Right renal cortex interstitium (tissue), 3 donors: ENCODE data around the gene DNMBP. TPM values are rescaled to one million over a fixed set of nuclear protein-coding genes. Genes with fewer than 3 reads are reported as not detected.
"Not testable (repeated sequence)": the region's sequence is repeated elsewhere in the genome, so short reads cannot be mapped to it uniquely, and the experiment has no call there.

ENCODE experiments used
- DNase-seq, 3 donors: peaks; one replicate each; pipeline ENCODE4 v3.0.0-alpha.2; 2013; ENCODE audit warnings: low read depth in 3 of 3, low spot score in 2 of 3
- polyA plus RNA-seq, 3 donors: library from polyadenylated mRNA; unstranded; fragments of 120-200 nt; gene quantifications; one replicate each; pipeline ENCODE4 v1.2.1, GENCODE V29; 2013; ENCODE audit not compliant: insufficient read length in 3 of 3

Gene DNMBP
- polyA plus RNA-seq, 3 donors: 35.5 to 36.2 (median 35.9) TPM

- DNase-seq: no peak
Observed at GRCh38 chr10:99872367-99873162, 137.2 kb downstream of the DNMBP start.

DNA sequence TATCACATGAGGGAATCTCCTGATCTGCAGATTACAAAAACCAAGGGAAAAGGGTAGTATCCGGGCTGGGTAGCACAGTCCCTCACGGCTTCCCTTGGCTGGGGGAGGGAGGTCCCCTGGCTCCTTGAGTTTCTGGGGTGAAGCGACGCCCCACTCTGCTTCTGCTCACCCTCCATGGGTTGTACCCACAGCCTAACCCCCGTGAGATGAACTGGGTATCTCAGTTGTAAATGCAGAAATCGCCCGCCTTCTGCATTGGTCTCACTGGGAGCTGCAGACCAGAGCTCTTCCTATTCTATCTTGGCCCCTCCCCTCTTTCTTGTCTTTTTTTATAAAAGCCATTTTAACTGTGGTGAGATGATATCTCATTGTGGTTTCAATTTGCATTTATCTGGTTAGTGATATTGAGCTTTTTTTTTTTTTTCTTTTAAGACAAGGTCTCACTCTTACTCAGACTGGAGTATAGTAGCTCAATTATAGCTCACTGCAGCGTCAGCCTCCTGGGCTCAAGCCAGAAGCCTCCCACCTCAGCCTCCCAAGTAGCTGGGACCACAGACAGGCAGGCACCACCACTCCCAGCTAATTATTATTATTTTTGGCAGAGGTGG is 139.5 kb downstream of the DNMBP start:
- no peak for DNase-seq

GRCh38 chr10:99869581-99870122 is 140.1 kb downstream of the DNMBP start:
- no peak for DNase-seq

GRCh38 chr10:99867250-99867649 is 142.5 kb downstream of the DNMBP start:
- not testable (repeated sequence) for DNase-seq

- DNase-seq: not testable (repeated sequence)
Observed at GRCh38 chr10:99863535-99864240, 146.1 kb downstream of the DNMBP start.

DNA sequence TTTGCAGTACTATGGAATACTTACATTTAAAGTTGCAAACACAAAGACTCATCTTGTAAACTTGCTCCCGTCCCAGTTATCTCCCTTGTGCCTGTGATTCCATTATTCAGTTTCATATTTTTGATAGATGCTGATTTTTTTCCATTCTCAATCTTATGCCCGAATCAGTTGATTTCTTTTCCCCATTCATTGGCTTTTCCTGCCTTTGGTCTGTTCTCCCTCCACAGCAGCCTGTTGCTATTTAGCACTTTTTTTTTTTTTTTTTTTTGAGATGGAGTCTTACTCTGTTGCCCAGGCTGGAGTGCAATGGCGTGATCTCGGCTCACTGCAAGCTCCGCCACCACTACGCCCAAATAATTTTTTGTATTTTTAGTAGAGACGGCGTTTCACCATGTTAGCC is 149.3 kb downstream of the DNMBP start:
- DNase-seq: no peak

DNA sequence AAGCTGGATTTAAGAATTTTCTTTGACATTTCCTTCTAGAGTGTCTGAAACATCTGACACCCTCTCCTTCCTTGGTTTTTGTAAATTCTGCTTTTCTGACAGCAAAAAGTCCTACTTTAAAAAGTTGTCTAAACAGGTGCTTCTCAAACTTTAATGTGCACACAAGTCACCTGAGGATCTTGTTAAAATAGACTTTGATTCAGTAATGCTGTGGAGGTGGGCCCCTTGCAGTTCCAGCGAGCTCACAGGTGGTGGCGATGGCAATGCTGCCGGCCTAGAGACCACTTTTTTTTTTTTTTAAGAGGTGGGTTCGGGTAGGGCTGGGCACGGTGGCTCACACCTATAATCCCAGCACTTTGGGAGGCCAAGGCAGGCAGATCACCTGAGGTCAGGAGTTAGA is 150.2 kb downstream of the DNMBP start:
- DNase-seq: no peak

DNA sequence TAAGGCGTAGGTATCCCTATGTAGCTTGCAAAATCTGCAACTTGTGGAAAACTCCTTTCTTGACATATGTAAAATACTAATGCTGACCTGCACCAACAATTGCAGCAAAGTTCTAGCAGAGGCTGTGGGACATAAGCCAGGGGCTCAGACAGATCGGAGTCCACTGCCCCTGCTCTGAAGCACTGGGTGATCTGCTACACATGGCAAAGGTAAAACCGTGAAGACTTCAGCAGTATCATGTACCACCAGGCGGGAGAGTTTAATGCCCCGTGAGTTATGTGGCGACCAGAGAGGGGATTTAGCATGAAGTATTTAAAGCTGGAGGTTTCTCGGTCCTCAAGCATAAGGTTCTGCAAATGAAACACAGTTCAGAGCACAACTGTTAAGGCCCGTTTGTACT is 150.9 kb downstream of the DNMBP start:
- DNase-seq: no peak

DNA sequence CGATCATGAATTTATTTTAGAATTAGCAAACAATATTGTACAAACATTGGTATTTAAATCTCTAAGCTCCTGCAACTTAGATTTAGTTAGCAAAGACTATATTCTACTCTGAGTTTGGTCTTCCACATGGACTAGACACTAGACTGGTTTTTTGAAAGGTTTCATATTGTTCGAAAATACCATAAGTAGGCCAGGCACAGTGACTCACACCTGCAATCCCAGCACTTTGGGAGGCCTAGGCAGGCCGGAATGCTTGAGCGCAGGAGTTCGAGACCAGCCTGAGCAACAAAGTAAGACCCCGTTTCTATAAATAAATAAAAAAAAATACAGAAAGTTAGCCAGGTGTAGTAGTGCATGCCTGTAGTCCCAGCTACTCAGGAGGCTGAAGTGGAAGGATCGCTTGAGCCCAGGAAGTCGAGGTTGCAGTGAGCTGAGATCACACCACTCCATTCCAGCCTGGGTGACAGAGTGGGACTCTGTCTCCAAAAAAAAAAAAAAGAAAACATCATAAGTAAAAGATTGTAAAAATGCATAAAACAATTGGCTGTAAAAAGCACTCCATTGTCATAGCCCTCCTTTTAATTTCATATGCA is 154.2 kb downstream of the DNMBP start:
- no peak for DNase-seq

DNA sequence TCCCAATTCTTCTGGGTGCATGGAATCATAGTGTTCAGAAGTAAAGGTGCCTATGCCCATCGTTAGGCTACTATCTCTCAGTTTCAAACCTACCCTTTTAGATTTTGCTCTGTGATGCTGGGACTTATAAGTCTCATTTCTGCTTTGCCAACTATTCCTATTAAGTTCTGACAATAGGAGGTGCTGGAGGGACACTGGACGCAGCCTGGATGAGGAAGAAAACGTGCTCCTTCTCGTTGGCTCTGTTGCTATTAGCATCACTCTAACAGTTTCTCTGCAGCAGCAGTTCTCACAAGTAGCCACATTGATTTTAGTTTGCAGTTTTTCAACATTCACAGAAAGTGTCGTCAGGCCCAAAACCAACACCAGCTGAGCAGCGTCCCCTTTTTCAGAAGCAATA is 154.9 kb downstream of the DNMBP start:
- DNase-seq: no peak

- no peak for DNase-seq
Observed at GRCh38 chr10:99853655-99854054, 156.1 kb downstream of the DNMBP start.

GRCh38 chr10:99852481-99853213 is 157.1 kb downstream of the DNMBP start:
- no peak for DNase-seq

- no peak for DNase-seq
Observed at GRCh38 chr10:99851825-99852224, 157.9 kb downstream of the DNMBP start.

- no peak for DNase-seq
Observed at GRCh38 chr10:99850767-99851340, 158.9 kb downstream of the DNMBP start.

DNA sequence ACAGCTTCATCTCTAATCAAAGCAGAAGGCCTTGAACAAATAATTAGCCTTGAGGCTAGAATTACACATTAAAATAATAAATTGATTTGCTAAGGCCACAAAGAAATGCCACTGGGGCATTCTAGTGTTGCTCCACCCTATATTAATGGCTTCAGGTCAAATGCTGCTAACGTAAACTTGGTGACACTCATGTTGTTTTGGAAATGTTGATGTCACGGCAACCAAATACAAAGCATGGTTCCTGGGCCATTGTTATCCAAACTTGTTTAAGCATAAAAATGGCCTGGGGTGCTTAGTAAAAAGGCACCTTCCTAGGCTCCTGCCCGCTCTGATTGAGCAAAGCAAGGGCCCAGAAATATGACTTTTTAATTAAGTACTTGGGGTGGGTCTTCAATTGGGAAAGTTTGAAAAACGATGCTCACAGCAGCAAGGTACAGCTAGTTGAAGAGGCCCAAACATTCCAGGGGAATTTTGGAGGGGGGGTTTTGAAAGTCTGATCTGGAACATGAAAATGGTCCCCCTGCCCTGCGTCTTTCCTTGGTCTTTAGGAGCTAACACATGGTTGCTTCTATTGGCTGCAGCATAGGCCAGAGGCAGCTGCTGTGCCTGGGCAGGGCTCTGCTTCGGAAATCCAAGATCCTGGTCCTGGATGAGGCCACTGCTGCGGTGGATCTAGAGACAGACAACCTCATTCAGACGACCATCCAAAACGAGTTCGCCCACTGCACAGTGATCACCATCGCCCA is 159.6 kb downstream of the DNMBP start:
- no peak for DNase-seq

DNA sequence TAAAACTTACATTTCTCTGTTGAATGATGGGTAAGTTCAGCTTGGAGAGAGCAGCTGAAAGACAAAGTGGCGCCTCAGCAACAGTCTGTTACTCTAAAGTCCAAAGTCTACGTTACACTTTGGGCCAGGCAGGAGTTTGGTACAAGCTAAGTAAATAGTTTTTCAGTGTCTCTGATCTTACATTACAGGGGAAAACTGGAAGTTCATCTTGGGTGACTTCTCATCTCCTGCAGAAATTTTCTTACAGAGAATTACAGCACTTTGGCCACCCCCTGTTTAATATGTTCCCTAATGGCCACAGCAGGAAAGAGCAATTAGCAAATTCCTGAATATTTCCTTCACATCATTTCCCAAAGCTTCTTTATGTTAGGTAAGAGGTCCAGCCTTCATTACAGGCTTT is 160.2 kb downstream of the DNMBP start:
- DNase-seq: no peak

DNA sequence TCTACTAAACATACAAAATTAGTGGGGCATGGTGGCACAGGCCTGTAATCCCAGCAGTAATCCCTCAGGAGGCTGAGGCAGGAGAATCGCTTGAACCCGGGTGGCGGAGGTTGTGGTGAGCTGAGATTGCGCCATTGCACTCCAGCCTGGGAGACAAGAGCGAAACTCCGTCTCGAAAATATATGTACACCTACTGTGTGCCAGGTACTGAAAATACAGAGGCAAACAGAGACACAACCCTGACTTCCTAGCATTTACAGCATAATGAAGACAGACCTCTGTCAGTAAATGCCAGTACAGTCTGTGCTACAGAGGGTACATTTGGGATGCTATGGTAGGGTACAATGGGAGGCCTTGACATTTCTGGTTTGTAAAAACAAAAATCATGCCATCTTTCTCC is 160.7 kb downstream of the DNMBP start:
- DNase-seq: no peak

GRCh38 chr10:99845837-99846382 is 163.8 kb downstream of the DNMBP start:
- DNase-seq: peak; percentile 78 to 92 (median 83)

DNA sequence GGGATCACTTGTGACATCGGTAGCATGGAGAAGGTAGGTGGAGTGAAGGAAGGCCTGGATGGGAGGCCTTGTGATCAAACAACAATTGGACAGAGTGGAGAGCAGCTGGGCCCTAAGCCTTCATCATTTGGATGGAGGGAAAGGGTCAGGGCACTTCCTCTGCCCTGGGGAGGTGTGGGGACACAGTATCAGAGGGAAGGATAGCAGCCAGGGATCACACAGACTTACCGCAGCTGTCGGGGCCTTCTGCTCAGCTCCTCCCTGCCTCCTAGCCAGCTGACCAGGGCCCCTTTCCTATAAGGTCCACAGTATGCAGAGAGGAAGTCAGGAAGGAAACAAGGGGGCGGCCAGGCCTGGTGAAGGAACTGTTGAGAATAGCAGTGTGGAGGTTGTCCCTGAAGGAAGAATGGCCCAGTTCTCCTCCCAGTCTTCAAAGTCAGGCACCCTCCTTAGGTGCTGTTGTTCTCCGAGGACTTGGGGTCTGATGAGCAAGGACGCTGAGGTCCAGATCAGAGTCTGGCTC is 165.3 kb downstream of the DNMBP start:
- DNase-seq: no peak
